ENCODE measurements around the gene ANKRD60.

DNA sequence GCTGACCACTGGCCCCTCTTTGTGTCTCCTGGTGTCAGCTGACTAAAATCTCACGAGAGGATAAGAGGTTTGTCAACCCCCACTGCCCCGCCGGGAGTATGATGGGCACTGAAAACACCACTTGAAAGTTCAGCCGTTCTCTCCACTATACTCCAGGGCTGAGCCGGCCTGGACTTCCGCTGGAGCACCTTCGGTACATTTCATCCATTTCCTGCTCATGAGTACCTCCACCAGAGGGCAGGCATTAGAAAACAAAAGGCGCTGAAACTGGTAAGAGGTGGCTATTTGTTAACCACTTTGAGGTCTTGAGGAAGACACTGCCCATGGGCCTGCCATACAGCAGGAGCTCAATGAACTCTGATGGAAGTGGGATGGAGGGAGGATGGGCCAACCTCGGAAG lies 17.9 kb upstream of the ANKRD60 start:
- no peak for TF ChIP-seq EZH2 (IDR thresholded peaks at IDR 0.05; ENCODE audit: insufficient read depth, poor library complexity, severe bottlenecking)
- TF ChIP-seq EZH2phosphoT487 (IDR thresholded peaks at IDR 0.05; ENCODE audit: insufficient read depth, low read depth) = no peak
